HepG2 (cell line): Measurements from ENCODE around the gene PTPRM. TPM values are rescaled to one million over a fixed set of nuclear protein-coding genes. Genes with fewer than 3 reads are reported as not detected.

Source experiments
- ATAC-seq: fragments of 200-7000 bp; cut with Tn5 transposase; 3 replicates; pipeline ENCODE4 v1.9.1; 2020; ENCODE audit warnings: mild to moderate bottlenecking, moderate library complexity
- BruUV-seq: library from RNA; stranded (reverse); fragments of 400-500 nt; replicated peaks from 2 replicates; lab custom pipeline; 2021; lab: Mats Ljungman, UMichigan
- CTCF ChIA-PET: fragments of 300-600 bp; formaldehyde crosslinking; extraction: SDS; loops from one replicate; lab custom pipeline; 2021; ENCODE audit warnings: low total read pairs, inconsistent platforms, low intra/inter-chr PET ratio; lab: Yijun Ruan, JAX
- POLR2A ChIA-PET: fragments of 350-600 bp; sonication (Branson Sonifier 250); formaldehyde crosslinking; loops from one replicate; lab custom pipeline; 2020; ENCODE audit warnings: antibody characterized with exemption, inconsistent platforms; lab: Yijun Ruan, JAX
- DNase-seq: peaks from one replicate; pipeline ENCODE4 v3.0.0-alpha.2; 2015; ENCODE audit warnings: low spot score
- FAIRE-seq: peaks from 3 replicates; lab custom pipeline; 2011; peaks lifted over from hg19 to GRCh38; lab: Jason Lieb, UNC
- H2AFZ ChIP-seq: one replicate; pipeline ENCODE4 v1.6.1; 2011; ENCODE audit warnings: low read length, inconsistent platforms
- H3K27ac ChIP-seq: fragments of 300-600 bp; 3 replicates; pipeline ENCODE4 v1.8.0; 2011; ENCODE audit warnings: mixed run types, mild to moderate bottlenecking, mixed read lengths, low read length, inconsistent platforms; ENCODE audit not compliant: insufficient read depth; ENCODE audit errors: extremely low read length
- H3K27me3 ChIP-seq, 2 experiments: fragments of 200-600 bp in 1 of 2; 2 replicates in 1 of 2; 3 replicates in 1 of 2; pipeline versions ENCODE4 v1.6.0 to v1.8.0; 2011; ENCODE audit warnings: low read length in 2 of 2, mild to moderate bottlenecking in 2 of 2, moderate library complexity in 2 of 2, inconsistent platforms in 1 of 2; ENCODE audit not compliant: insufficient read depth in 2 of 2, control insufficient read depth in 1 of 2
- H3K36me3 ChIP-seq, 2 experiments: fragments of 200-600 bp in 1 of 2; replicated peaks in 1 of 2; 2 replicates in 1 of 2; 3 replicates in 1 of 2; pipeline versions ENCODE4 v1.5.1 to v1.8.0; 2011; ENCODE audit warnings: low read length in 2 of 2, inconsistent platforms in 1 of 2; ENCODE audit not compliant: insufficient read depth in 2 of 2, control insufficient read depth in 1 of 2
- H3K4me1 ChIP-seq: 2 replicates; pipeline ENCODE4 v1.5.1; 2012; ENCODE audit warnings: low read length, inconsistent platforms; ENCODE audit not compliant: insufficient read depth
- H3K4me2 ChIP-seq: 2 replicates; pipeline ENCODE4 v1.6.0; 2011; ENCODE audit warnings: low read depth, low read length, inconsistent platforms
- H3K4me3 ChIP-seq, 3 experiments: fragments of 200-600 bp in 1 of 3; sonication (generic), shearing (Covaris generic) in 1 of 3; replicated peaks in 1 of 3; 2 replicates each; pipeline ENCODE4 v1.5.1; 2011 to 2016; ENCODE audit warnings: low read length in 3 of 3, inconsistent platforms in 2 of 3, low read depth in 2 of 3, mild to moderate bottlenecking in 2 of 3, control low read depth in 1 of 3, mixed read lengths in 1 of 3; ENCODE audit not compliant: insufficient read depth in 1 of 3
- H3K79me2 ChIP-seq: one replicate; pipeline ENCODE4 v1.6.1; 2011; ENCODE audit warnings: low read length, inconsistent platforms; ENCODE audit not compliant: insufficient read depth
- H3K9ac ChIP-seq: 2 replicates; pipeline ENCODE4 v1.6.0; 2011; ENCODE audit warnings: mild to moderate bottlenecking, low read depth, low read length, inconsistent platforms; ENCODE audit not compliant: insufficient read depth
- H3K9me3 ChIP-seq: 2 replicates; pipeline ENCODE4 v1.5.1; 2012; ENCODE audit warnings: mild to moderate bottlenecking, low read length
- H4K20me1 ChIP-seq: 2 replicates; pipeline ENCODE4 v1.6.0; 2011; ENCODE audit warnings: inconsistent platforms, mild to moderate bottlenecking, low read length, moderate library complexity; ENCODE audit not compliant: insufficient read depth
- CBX2 ChIP-seq, 2 experiments: fragments of 200-600 bp in 1 of 2; sonication (generic); formaldehyde crosslinking in 1 of 2; IDR thresholded peaks; 2 replicates each; pipeline versions ENCODE4 v1.7.0 to v1.8.1; 2018 to 2022; ENCODE audit warnings: low read depth in 2 of 2, low read length in 1 of 2, mild to moderate bottlenecking in 1 of 2, missing genetic modification reagents in 1 of 2
- HNRNPLL ChIP-seq: fragments of 200-400 bp; formaldehyde crosslinking; IDR thresholded peaks from 2 replicates; pipeline ENCODE4 v1.6.1; 2017; ENCODE audit warnings: mild to moderate bottlenecking, low read depth, low read length; ENCODE audit not compliant: poor library complexity, severe bottlenecking
- RFX1 ChIP-seq: fragments of 450-650 bp; IDR thresholded peaks from 2 replicates; pipeline ENCODE4 v1.6.1; 2017
- SAP130 ChIP-seq: IDR thresholded peaks from 2 replicates; pipeline ENCODE4 v1.6.1; 2016; ENCODE audit warnings: low read depth
- SIX1 ChIP-seq: sonication (generic); formaldehyde crosslinking; IDR thresholded peaks from 2 replicates; pipeline ENCODE4 v1.4.0; 2020; ENCODE audit warnings: missing genetic modification reagents, borderline replicate concordance
- TBP ChIP-seq: sonication (generic); formaldehyde crosslinking; IDR thresholded peaks from 2 replicates; pipeline ENCODE4 v1.5.0; 2020; ENCODE audit warnings: missing genetic modification reagents
- ZC3H4 ChIP-seq: sonication (generic); formaldehyde crosslinking; IDR thresholded peaks from 2 replicates; pipeline ENCODE4 v1.4.0; 2020; ENCODE audit warnings: missing genetic modification reagents, borderline replicate concordance
- ZFP36 ChIP-seq: fragments of 150-350 bp; IDR thresholded peaks from 2 replicates; pipeline ENCODE4 v1.6.1; 2018; ENCODE audit warnings: borderline replicate concordance, low read length, low read depth; ENCODE audit not compliant: partially characterized antibody
- ZNF207 ChIP-seq: fragments of 450-650 bp; IDR thresholded peaks from 2 replicates; pipeline ENCODE4 v1.6.1; 2016; ENCODE audit warnings: antibody characterized with exemption, borderline replicate concordance
- ZNF253 ChIP-seq: sonication (generic); formaldehyde crosslinking; IDR thresholded peaks from 2 replicates; pipeline ENCODE4 v1.8.0; 2022; ENCODE audit warnings: mild to moderate bottlenecking, missing genetic modification reagents, borderline replicate concordance
- ZNF326 ChIP-seq: sonication (generic); formaldehyde crosslinking; IDR thresholded peaks from 2 replicates; pipeline ENCODE4 v1.4.0; 2020; ENCODE audit warnings: missing genetic modification reagents, borderline replicate concordance
- WGBS: methylation state at CpG from one replicate; pipeline ENCODE4 v1.1.6; 2017; ENCODE audit warnings: low lambda C conversion rate; 5-methylcytosine and 5-hydroxymethylcytosine counted together
- in situ Hi-C: cut with HindIII; loops from 2 replicates; pipeline ENCODE4 v1.10.0; 2017; ENCODE audit warnings: low pct_unique_long_range_greater_than_20kb; ENCODE audit not compliant: extremely low pct_ligation_motif_present
- intact Hi-C: fragments of 100-400 bp; cut with micrococcal nuclease; formaldehyde crosslinking; loops from one replicate; pipeline ENCODE4 v1.10.0; 2022; ENCODE audit not compliant: unreplicated experiment
- polyA plus RNA-seq, 8 experiments: library from polyadenylated mRNA; depleted of rRNA in 3 of 8; stranded (reverse) in 7 of 8; unstranded in 1 of 8; fragments of >200 nt; fragmentation: Illumina TruSeq in 4 of 8; extraction: Trizol in 4 of 8; gene quantifications; 2 replicates each; pipeline versions ENCODE4 v1.2.1 to v1.2.3, GENCODE V29; 2011 to 2016; ENCODE audit warnings: low read depth in 4 of 8, missing spikeins in 1 of 8, mixed read lengths in 1 of 8; ENCODE audit not compliant: insufficient read depth in 1 of 8
- total RNA-seq, 5 experiments: library from RNA; depleted of rRNA; stranded (reverse); fragments of >200 nt; fragmentation: Illumina TruSeq; extraction: Trizol; gene quantifications; 2 replicates each; pipeline ENCODE4 v1.2.3, GENCODE V29; 2016; ENCODE audit warnings: low read depth in 1 of 5

PTPRM gene
- total and polyA plus RNA-seq, 2 of the 13 experiments (the other 11 are each of a cell fraction or from before 2014, with no cell fraction given) = 12.6 to 108 TPM

- no peak for TF ChIP-seq ZNF207
- TF ChIP-seq SAP130 (CRISPR knock-in tag) = no peak
- no TSS peak for BruUV-seq
These were observed 600.6 kb downstream of the PTPRM start for GRCh38 chr18:8167673-8168072.

GRCh38 chr18:8169722-8170121 is 602.6 kb downstream of the PTPRM start:
- Histone ChIP-seq H3K36me3 (no peaks in the 10 kb centered on the region), H3K27ac (no peak overlapping the region), H3K9me3 (no peaks in the 10 kb centered on the region), H3K4me3 (no peak overlapping the region), H3K9ac (no peak overlapping the region), H3K4me2 (no peak overlapping the region), H3K79me2 (no peaks in the 10 kb centered on the region), H2AFZ (no peak overlapping the region), H3K27me3 (no peaks in the 10 kb centered on the region), H3K4me1 (no peaks in the 10 kb centered on the region), H4K20me1 (no peaks in the 10 kb centered on the region)
- ChIA-PET CTCF (no interaction called here), POLR2A (no interaction called here)
- no TSS peak for BruUV-seq
- WGBS = 91% methylated on average over 1 of the region's 1 CpG
- FAIRE-seq (no peak), ATAC-seq (no peak), DNase-seq (no peak)
- intact Hi-C loops = loop anchor here (10.0 kb wide), 1 partner anchor 215 kb away; no protein-coding TSS in a partner anchor
- TF ChIP-seq ZFP36 (no peak), ZNF253 (no peak), ZNF326 (CRISPR knock-in tag) (no peak), ZC3H4 (CRISPR knock-in tag) (no peak), HNRNPLL (no peak), CBX2 (IDR thresholded peaks at IDR 0.05; ENCODE audit: low read depth, low read length) (no peak), CBX2 (CRISPR knock-in tag; IDR thresholded peaks at IDR 0.05; ENCODE audit: low read depth) (no peak), SIX1 (CRISPR knock-in tag) (no peak), TBP (CRISPR knock-in tag) (no peak), RFX1 (no peak)
- in situ Hi-C loops = no loop called here

More at GRCh38 chr18:8167673-8168072, 600.6 kb downstream of the PTPRM start:
- ATAC-seq (no peak), DNase-seq (no peak), FAIRE-seq (no peak)
- H3K36me3 ChIP-seq = no peaks in the 10 kb centered on the region
- no peaks in the 10 kb centered on the region for H4K20me1 ChIP-seq
- H3K27ac ChIP-seq = no peak overlapping the region
- H3K4me1 ChIP-seq = no peaks in the 10 kb centered on the region
- no peak overlapping the region for H3K4me3 ChIP-seq
- H2AFZ ChIP-seq = no peak overlapping the region
- ChIA-PET POLR2A (no interaction called here), CTCF (no interaction called here)
- H3K4me2 ChIP-seq = no peak overlapping the region
- intact Hi-C loops (no loop called here), in situ Hi-C loops (no loop called here)
- H3K79me2 ChIP-seq = no peaks in the 10 kb centered on the region
- no peak overlapping the region for H3K9ac ChIP-seq
- 96% methylated on average over 4 of the region's 4 CpGs for WGBS
- no peaks in the 10 kb centered on the region for H3K27me3 ChIP-seq
- H3K9me3 ChIP-seq = no peaks in the 10 kb centered on the region
